K562 treated with DMSO at 1 percent for 12 hours (cell line): Measurements from ENCODE around the gene CRIP1. TPM values are rescaled to one million over a fixed set of nuclear protein-coding genes. Genes with fewer than 3 reads are reported as not detected.

Experiments
- total RNA-seq: library from RNA; unstranded; fragments of 300-600 nt; gene quantifications from 2 replicates; pipeline ENCODE4 v1.2.3, GENCODE V29; 2022; ENCODE audit not compliant: insufficient read depth

Gene CRIP1, protein sequence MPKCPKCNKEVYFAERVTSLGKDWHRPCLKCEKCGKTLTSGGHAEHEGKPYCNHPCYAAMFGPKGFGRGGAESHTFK
- not detected in 2 replicates for total RNA-seq

DNA sequence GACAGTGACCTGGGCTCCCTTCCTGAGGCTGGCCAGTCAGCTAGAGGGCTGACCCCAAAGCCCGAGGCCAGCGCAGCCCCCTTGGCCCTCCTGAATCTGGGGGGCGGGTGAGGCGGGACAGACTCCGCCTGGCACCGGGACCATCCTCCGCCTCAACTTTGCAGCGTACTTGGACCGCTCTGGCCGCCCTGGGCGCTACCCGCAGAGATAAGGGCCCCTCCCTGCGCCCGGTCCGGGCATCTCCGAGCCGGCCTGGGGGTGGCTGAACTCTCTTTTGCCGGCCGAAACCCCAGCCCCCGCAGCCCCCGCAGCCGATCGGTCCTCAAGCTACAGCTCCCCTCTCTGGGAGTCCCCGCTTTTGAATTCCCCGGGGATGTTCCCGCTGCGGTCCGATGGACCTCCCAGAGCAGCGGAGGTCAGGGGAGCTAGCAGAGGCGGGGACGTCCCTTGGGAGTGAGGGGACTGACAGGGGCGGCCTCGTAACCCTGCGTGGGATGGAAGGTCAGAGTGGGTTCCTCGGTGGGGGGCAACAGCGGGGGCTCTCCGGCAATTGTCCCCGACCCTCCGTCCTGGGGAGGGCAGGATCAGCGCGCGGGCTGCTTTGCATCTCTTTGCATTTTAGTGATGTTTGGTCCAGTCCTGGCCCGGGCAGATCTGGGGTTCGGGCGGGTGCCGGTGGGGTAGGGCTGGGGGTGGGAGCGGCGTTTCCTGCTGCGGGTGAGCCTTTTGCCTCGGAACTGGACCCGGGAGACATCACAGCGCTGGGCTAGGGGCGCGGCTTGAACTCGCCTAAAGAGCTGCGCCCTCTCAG lies at the start of gene CRIP1:
Gene CRIP1 (plus strand): TSS at position 724 of the 811 bp plus-strand sequence. CDS start 374 bp downstream, outside the sequence.

DNA sequence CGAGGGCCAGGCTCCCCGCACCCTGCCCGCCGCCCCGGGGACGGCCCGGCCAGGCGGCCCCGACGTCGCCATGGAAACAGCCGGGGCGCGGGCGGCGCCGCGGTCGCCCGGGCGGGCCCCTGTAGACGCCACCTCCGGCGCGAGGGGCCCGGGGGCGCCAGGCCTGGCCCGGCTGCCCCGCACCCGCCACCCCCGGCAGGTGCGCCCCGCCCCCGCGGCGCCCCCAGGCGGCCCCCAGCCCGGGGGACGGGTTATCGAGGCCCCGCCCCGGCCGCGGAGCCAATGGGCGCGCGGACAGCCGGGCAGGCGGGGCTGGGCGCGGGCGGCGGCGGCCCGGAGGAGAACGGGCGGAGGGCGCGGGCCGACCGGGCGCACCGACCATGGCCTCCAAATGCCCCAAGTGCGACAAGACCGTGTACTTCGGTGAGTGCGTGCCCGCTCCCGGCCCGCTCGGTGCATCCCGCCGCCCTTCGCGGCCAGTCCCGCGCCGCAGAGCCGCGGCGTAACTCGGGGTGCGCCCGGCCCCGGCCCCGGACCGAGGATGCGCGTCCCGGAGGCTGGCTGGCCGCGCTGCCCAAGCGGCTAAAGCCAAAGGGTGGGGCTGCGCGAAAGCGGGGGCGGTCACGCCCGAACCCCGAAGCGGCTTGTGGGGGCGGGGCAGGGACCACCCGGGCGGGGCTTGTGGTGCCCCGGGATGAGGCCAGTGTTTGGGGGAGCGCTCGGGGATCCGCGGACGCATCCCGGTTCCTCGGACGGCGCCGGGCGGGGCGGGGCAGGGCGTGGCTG lies 12.0 kb upstream of the CRIP1 start, which contains the start of gene CRIP2:
Gene CRIP2 (plus strand): TSS at position 339 of the 786 bp plus-strand sequence. CDS start 42 bp downstream, at position 381.

DNA sequence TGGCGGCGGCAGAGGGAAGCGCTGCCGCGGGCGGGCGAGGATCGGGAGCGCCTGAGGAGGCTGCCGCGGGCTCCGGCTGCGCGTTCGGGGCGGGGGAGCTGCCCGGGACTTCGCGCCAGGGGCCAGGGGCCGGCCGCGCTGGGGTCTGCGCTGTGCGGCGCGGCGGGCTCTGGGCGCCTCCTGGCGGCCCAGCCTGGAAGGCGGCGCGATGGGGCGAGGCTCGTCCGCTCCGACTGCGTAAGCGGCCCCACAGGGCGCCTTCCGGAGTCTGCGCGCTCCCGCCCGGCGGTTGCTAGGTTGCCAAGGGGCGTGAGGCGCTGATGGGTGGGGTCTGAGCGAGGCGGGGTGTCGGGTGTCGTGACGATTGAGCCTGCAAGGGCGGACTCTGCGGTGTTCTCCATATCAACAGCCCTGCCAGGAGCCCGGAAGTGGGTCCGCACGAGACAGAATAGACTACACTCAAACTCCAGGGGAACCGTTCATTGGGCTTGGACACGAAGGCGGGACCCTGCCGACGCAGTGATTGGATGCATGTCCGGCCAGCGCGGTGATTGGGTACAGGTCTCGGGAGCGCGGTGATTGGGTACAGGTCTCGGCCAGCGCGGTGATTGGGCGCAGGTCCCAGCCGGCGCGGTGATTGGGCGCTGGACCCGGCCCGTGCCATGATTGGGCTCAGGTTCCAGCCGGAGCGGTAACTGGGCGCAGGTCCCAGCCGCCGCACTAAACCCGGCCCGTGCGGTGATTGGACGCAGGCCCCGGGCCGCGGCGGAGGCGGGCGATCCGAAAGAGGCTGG lies 4.1 kb downstream of the CRIP1 start, which contains the start of gene TEDC1:
Gene TEDC1 (plus strand): TSS at position 675 of the 794 bp plus-strand sequence. CDS start 130 bp downstream, outside the sequence.

DNA sequence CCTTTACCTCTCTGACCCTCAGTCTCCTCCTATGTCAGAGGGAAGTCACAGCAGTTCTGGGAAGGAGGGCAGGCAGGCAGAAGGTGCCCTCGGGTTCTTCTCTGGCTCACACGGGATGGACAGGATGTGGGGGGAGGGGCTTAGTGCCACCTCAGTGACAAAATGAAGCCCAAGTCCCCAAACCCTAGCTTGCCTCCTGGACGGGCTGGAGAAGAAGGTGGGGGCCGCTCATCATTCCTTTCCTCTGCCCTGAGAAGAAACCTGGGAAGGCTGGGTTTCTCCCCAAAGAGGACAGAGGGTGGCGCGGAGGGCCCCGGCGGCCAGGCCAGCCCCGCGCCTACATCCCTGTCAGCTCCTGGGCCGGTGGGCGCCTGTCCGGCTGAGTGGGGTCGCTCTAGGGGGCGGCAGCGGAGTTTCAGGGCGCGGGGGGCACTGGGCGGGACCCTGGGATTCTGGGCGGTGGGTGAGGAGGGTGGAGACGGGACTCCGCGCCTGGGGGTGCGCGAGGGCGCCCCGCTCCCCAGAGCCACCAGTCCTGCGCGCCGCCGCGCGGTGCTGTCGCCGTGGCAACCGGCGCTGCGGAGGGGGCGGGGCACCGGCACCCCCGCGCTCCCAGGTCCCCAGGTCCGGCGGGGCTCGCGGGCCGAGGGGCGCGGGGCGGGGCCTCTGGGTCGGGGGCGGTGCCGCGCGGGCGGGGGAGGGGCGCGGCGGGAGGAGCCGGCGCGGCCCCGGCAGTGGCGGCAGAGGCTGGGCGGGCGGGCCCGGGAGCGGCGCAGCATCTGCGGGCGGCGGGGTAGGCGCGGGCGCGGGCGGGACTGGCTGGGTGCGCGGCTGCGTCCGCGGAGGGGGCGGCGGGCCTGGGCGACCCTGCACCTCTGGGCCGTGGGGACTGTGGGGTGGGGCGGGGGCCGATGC lies 39.4 kb downstream of the CRIP1 start, which contains the start of gene TMEM121:
Gene TMEM121 (plus strand): TSS at position 723 of the 915 bp plus-strand sequence. CDS start 2,252 bp downstream, outside the sequence.

Other genes with a start within 250 kb of the CRIP1 start
- gene BTBD6, start 238.4 kb upstream of the CRIP1 start, total RNA-seq, result not detected in 2 replicates
- 19.1 and 24.2 TPM in 2 replicates for gene BRF1, start 185.9 kb upstream of the CRIP1 start, total RNA-seq
- 17.6 and 27.3 TPM in 2 replicates for gene PACS2, start 172.1 kb upstream of the CRIP1 start, total RNA-seq
- gene TEX22, start 88.3 kb upstream of the CRIP1 start, total RNA-seq, result not detected in 2 replicates
- 42.7 and 65.7 TPM in 2 replicates for gene MTA1, start 67.1 kb upstream of the CRIP1 start, total RNA-seq
- 2.8 and 3.1 TPM in 2 replicates for gene CRIP2, start 12.1 kb upstream of the CRIP1 start, total RNA-seq
- gene TEDC1, start 4.4 kb downstream of the CRIP1 start, total RNA-seq, result 25.6 and 29.7 TPM in 2 replicates
- 0.59 TPM in 1 of 2 replicates, not detected in the other for gene TMEM121, start 39.7 kb downstream of the CRIP1 start, total RNA-seq